Measurements from ENCODE around the gene SRRM1. TPM values are rescaled to one million over a fixed set of nuclear protein-coding genes. Genes with fewer than 3 reads are reported as not detected.

SRRM1 gene, protein sequence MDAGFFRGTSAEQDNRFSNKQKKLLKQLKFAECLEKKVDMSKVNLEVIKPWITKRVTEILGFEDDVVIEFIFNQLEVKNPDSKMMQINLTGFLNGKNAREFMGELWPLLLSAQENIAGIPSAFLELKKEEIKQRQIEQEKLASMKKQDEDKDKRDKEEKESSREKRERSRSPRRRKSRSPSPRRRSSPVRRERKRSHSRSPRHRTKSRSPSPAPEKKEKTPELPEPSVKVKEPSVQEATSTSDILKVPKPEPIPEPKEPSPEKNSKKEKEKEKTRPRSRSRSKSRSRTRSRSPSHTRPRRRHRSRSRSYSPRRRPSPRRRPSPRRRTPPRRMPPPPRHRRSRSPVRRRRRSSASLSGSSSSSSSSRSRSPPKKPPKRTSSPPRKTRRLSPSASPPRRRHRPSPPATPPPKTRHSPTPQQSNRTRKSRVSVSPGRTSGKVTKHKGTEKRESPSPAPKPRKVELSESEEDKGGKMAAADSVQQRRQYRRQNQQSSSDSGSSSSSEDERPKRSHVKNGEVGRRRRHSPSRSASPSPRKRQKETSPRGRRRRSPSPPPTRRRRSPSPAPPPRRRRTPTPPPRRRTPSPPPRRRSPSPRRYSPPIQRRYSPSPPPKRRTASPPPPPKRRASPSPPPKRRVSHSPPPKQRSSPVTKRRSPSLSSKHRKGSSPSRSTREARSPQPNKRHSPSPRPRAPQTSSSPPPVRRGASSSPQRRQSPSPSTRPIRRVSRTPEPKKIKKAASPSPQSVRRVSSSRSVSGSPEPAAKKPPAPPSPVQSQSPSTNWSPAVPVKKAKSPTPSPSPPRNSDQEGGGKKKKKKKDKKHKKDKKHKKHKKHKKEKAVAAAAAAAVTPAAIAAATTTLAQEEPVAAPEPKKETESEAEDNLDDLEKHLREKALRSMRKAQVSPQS
- total RNA-seq: 60.2 TPM

GRCh38 chr1:24642481-24643362 is at the start of gene SRRM1:
Gene SRRM1, plus strand, starts transcription at chr1:24643302. Its CDS starts 25 bp downstream, at chr1:24643327.
- DNase-seq: peak; percentile 100

DNA sequence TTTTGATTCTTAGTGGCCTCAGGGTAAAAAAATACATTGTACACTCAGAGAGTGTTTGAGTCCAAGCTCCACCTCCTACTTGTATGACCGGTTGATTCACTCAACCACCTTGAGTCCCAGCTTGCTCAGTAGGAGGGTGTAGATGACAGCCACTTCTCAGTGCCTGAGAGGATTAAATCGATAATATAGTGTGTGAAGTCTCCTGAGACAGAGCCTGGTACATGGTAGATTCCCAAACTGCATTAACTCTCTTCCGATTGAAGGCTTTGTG is 48.8 kb upstream of the SRRM1 start:
- peak; percentile 22 for DNase-seq

DNA sequence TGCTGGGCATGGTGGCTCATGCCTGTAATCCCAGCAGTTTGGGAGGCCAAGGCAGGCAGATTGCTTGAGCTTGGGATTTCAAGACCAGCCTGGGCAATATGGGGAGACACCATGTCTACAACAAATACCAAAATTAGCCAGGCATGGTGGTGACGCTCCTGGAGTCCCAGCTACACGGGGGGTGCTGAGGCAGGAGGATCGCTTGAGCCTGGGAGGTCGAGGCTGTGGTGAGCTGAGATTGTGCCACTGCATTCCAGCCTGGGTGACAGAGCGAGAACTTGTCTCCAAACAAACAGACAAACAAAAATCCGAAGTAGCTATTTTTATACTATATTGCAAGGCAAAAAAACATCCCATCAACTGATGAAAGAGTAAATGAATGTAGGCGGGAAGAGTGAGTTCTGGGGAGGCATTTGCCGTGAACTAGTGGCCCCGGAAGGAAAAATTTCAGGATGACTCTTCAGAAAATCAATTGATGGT is 46.7 kb upstream of the SRRM1 start:
- DNase-seq: no peak

DNA sequence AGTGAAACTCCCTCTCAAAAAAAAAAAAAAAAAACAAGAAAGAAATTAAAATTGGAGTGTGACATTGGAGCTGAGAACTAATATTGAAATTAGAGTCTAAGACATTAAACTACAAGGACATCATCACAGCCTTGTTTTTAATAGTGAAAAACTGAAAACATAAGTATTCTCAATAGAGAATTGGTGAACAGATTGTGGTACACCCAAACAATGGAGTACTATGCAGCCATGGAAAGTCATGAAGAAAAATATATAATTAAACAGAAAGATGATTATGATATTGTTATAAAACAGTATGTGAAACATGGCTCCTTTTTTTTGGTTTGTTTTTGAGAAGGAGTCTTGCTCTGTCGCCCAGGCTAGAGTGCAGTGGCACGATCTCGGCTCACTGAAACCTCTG is 43.8 kb upstream of the SRRM1 start:
- no peak for DNase-seq

DNA sequence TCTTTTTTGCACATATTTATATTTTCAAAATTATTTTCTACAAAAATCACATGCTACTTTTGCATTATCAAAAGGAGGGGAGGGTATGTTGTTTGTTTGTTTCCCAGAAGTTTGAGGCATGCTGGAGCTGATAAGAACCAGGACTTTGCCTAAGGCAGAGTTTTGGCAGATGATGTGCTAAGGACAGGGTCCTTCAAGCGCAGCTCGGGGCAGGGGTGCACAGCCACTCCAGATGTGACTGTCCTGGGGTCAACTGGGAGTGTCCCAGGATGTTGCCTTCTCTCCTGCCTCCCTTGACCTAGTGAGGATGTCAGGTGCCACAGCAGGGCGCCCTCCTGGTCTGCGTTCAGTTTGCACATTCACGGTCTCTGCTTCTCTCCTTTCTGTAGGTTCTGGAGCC is 42.6 kb upstream of the SRRM1 start:
- DNase-seq: no peak

DNA sequence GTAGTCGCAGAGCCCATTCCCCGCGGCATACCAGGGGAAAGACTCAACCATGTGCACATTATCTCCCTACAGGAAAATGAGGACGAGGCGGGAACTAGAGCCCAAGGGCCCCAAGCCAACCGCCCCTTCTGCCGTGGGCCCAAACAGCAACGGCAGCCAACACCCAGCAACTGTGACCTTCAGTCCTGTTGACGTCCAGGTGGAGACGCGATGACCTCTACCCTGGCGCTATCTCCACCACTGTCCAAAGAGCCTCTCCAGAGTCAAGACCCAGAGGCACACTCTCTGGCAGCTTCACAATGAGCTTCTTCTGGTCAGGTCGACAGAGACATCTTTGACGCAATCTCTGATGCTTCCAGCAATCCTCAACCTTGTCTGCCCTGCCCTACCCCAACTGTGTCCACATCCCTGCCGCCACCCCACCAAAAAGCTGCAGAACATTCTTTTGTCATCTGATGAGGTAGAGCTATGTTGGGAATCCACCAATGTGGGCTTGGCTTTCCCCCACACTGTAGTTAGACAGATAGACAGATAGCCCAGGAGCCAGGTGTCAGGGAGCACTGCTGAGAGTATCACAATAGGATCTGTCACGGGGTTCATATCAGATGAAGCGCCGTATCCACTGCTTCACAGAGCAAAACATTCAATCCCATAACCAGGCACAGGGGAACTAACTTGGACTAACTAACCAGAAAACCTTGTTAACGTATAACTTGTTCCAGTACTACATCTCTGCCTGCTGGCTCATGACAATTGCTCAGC is 37.4 kb upstream of the SRRM1 start:
- DNase-seq: no peak

DNA sequence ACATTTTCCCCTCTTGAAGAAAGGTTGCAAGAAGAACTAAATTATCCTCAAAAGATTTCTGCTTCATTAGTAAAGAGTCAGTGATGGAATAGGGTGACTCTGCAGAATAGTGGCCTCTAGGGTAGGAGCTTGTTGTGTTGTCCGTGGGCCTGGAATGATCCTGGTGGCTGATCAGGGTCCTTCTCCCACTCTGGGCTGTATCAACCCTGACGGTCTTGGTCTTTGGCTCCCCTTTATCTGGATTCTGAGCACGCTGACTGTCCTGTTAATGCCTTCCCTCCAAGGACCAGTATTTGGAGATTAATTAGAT is 36.9 kb upstream of the SRRM1 start:
- no peak for DNase-seq

- DNase-seq: no peak
These were observed 36.5 kb upstream of the SRRM1 start for GRCh38 chr1:24606621-24607020.

DNA sequence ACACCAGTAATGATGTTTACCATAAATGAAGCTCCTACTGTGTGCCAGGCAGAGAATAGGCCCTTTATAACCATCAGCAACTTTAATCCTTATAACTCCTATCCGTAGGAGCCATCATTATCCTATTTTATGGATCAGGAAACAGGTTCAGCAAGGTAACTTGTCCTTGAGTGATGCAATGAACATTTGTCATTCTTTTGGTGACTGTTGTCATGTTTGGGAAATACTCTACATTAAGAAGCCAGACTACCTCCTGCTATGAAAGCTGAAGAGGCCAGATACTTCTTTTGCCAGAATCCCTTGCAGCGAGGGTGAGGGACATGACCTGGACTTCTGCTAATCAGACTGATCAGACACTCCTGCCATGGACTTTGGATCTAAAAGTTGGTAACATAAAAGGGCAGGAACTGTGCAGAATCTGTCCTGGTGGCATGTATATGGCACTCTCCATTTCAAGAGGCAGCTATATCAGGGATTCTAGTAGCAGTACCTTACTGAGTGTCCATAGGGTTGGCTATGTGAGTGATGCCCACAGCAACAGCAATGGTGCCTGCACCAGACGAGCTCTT is 33.1 kb upstream of the SRRM1 start:
- DNase-seq: no peak

DNA sequence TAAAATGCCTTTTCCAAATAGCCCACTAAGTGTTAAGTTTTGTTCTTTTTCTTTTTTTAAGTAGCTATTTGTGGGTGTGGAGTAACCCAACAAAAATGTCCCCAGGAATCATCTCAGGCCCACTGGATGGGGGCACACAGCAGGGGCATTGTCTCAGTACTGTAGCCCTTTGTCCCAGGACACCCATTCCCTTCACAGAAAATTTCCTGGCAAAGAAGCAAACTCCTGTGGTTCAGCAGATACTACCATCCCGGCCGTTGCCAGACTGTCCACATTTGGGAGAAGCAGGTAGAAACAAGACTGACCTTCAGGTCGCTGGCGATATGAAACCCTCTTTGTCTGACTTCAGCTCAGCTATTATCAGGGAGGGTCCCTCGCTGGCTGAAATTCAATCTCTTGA is 23.7 kb upstream of the SRRM1 start:
- DNase-seq: peak; percentile 20

DNA sequence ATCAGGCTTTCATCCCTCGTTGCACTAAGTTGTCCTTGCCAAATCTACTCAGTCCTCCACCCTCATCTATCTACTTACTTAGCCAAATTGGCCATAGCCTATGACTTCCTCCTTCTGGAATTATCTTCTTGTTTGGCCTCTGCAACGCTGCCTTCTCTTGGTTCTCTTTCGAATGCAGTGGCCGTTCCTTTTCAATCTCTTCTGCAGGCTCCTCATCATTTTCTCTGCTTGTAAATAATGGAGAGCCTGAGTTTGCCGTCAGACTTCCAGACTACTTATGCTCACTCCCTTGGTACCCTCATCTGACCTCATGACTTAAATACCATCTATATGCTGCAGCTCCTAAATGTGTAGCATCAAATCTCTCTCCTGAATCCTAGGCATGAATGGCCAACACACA is 22.4 kb upstream of the SRRM1 start:
- no peak for DNase-seq

- DNase-seq: no peak
These were observed 22.0 kb upstream of the SRRM1 start for GRCh38 chr1:24621121-24621520.

DNA sequence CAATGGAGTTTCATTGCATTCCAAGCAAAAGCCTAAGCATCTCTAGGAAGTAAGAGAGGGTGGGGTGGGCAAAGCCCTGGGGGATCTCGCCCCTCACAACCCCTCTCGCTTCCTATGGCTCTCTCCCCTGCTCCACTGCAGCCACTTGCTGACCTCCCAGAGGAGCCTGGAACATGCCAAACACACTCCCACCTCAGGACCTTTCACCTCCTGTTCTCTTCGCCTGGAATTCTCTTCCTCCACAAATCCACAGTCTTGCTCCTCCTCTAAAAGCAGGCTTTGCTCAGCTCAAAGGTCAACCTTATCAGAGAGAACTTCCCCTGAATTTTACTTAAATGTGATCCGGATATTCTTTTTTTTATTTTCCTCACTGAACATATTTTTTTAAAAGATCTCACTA is 20.9 kb upstream of the SRRM1 start:
- no peak for DNase-seq

GRCh38 chr1:24632832-24633175 is 10.3 kb upstream of the SRRM1 start:
- no peak for DNase-seq

- DNase-seq: peak; percentile 77
These were observed 7.8 kb upstream of the SRRM1 start for GRCh38 chr1:24635195-24635843.

GRCh38 chr1:24636661-24637357 is 6.3 kb upstream of the SRRM1 start:
- DNase-seq: no peak

- DNase-seq: no peak
These were observed 4.0 kb upstream of the SRRM1 start for GRCh38 chr1:24639094-24639493.

- peak; percentile 5 for DNase-seq
These were observed 3.2 kb upstream of the SRRM1 start for GRCh38 chr1:24639881-24640280.

GRCh38 chr1:24640288-24640687 is 2.8 kb upstream of the SRRM1 start:
- peak; percentile 8 for DNase-seq

- peak; percentile 65 for DNase-seq
These were observed 1.4 kb upstream of the SRRM1 start for GRCh38 chr1:24641646-24642151.

Data from tongue (tissue), 2 donors.